Stimulated activated CD8-positive, alpha-beta memory T cell treated with anti-CD3 and anti-CD28 coated beads, Interleukin-15, amount 100 ng/mL, for 4 hours (primary cell): Measurements from ENCODE around the gene FOXN3.

ENCODE experiments used
- DNase-seq, 2 donors: peaks; one replicate each; pipeline ENCODE4 v3.0.0-alpha.2; 2020; ENCODE audit warnings: low read depth in 2 of 2

Gene FOXN3, protein sequence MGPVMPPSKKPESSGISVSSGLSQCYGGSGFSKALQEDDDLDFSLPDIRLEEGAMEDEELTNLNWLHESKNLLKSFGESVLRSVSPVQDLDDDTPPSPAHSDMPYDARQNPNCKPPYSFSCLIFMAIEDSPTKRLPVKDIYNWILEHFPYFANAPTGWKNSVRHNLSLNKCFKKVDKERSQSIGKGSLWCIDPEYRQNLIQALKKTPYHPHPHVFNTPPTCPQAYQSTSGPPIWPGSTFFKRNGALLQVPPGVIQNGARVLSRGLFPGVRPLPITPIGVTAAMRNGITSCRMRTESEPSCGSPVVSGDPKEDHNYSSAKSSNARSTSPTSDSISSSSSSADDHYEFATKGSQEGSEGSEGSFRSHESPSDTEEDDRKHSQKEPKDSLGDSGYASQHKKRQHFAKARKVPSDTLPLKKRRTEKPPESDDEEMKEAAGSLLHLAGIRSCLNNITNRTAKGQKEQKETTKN

GRCh38 chr14:89417091-89417464, at the start of gene FOXN3:
FOXN3 (minus strand) TSS chr14:89417233; CDS start chr14:89412476, 4,757 bp downstream.
- peak; percentile 75 to 82 for DNase-seq

DNA sequence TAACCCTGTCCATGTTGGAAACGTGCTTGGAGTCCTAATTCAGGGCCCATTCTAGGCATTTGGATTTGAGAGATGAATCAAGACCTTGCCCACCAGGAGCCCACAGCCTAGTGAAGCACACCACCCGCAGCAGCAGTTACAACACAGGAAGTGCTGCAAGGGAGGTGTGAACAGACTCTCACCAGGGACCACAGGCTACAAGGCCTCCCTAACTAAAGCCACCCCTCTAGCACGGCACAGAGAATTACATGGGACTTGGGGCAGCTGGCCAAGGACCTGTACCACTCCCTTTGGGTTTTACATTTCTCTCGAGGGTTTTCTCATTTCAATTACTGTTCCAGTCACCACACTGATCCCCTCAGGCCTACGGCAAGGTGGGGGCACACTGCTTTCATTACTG, 49.5 kb upstream of the FOXN3 start:
- DNase-seq = peak; percentile 26 to 37

DNA sequence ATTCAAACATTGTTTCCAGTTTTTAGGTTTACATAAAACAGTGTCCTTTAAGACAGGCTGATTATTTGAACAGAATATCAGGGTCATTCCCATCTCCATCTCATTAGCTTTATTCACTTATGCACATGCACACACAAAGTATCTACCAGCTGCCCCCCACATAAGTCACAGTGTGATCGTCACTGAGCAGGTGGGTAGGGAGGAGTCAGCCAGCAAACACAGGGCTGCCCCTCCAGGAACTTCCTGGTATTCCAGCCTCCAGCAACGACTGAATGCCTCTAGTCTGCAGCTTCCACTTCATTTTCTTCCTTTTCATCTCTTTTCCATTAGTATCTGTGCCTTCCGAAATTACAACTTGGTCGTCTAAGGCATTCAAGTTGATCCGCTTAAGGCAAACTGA, 48.8 kb upstream of the FOXN3 start:
- no peak for DNase-seq

GRCh38 chr14:89461256-89461655, 44.2 kb upstream of the FOXN3 start:
- no peak for DNase-seq

GRCh38 chr14:89458713-89459420, 41.8 kb upstream of the FOXN3 start:
- no peak for DNase-seq

- DNase-seq = no peak
Observed at GRCh38 chr14:89457007-89457406, 40.0 kb upstream of the FOXN3 start.

DNA sequence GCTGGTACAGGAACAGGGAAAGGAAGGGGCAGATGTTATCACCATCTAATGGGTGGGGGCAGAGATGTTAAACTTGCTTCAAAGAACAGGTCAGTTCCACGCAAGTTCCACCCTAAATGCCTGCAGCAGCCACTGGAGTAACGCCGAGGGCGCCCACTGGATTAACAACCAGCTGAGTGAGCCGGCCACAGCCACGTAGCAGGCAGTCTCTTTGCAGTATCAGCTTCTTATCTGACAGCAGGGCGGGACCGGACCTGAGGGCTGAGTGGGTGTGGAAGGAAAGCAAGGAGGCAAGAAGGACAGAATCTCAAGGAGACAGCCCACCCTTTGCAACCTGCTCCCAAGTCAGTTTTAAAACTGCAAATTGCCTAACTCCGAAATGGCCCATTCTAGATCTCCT, 38.4 kb upstream of the FOXN3 start:
- DNase-seq = no peak

DNA sequence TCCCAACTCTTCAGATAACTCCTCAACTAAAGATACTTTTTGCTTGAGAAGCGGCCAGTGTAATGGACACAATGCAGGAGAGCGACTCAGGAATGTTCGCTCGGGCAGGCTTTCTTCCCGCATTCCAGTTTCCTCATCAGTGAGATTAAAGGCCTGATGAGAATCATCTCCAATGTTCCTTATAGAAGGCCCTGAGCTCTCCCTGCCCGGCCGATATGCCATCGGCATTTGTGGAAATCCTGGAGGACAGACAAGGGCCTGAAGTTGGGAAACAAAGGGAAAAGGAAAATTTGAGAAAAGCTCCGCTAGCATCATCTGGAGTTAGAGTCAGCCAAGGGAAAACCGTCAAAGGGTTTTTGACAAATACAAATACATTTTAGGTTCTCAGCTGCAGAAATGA, 38.0 kb upstream of the FOXN3 start:
- no peak for DNase-seq

DNA sequence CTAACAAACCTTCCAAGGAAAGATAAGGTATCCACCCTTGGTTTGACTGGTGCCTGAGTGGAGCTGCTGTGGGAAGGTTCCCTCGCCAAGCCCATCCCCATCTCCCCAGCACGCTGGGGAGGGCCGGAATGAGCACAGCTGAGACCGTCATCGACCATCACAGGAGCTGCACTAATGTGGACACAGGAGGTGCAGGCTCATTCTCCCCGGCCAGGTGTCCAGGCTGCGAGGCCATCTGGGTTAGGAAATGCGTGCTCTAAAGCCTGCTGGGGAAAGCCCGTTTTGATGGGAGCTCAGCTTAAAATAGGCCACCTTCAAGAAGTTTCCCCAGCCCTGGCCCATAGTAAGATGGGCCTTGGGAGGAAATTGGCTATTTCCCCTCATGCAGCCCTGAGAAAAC, 35.2 kb upstream of the FOXN3 start:
- no peak for DNase-seq

DNA sequence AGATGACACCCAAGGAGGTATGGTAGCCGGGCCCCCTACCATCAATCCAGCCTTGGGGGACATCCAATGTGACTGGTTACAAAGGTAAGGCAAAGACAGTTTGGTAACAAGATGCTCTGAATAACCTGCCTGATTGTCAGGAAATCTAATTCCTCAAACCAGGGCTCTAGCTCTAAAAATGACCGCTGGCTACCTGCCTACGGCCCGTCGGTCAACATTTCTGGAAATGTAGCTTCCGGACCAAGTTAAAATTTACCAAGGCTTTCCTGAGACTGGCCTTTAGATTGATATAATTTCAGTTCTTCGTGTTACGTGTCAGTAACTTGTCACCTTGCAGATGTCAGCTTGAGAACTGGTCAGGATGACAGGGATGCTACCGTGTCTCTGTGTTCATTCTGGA, 34.2 kb upstream of the FOXN3 start:
- no peak for DNase-seq

DNA sequence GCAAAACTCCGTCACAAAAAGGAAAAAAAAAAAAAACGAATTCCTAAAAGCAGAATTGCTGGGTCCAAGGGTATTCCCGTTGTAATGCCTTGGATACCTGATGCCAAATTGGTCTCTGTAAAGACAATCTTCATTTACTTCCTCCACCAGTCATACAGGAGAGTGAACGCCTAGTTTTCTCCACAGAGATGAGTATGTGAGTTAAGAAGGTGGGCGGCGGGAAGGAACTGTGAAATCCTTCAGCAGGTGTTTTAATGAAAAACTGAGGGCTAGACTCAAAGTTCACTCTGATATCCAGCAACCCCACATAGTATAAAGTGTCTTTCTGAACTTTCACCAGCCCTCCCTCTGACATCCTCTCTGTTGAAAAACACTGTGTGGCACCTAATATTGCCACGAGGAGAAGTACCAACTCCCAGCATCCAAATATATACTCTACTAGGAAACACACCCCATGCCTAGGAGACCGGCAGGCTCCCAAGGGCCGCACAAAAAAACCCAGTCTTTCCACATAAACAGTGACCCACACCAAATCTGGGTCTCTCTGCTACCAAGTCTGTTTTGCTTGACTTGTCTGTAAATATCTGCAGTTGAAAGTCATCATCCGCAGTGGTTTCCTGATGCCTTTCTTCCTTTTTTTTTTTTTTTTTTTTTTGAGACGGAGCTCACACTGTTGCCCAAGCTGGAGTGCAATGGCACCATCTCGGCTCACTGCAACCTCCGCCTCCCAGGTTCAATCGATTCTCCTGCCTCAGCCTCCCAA, 30.3 kb upstream of the FOXN3 start:
- no peak for DNase-seq

DNA sequence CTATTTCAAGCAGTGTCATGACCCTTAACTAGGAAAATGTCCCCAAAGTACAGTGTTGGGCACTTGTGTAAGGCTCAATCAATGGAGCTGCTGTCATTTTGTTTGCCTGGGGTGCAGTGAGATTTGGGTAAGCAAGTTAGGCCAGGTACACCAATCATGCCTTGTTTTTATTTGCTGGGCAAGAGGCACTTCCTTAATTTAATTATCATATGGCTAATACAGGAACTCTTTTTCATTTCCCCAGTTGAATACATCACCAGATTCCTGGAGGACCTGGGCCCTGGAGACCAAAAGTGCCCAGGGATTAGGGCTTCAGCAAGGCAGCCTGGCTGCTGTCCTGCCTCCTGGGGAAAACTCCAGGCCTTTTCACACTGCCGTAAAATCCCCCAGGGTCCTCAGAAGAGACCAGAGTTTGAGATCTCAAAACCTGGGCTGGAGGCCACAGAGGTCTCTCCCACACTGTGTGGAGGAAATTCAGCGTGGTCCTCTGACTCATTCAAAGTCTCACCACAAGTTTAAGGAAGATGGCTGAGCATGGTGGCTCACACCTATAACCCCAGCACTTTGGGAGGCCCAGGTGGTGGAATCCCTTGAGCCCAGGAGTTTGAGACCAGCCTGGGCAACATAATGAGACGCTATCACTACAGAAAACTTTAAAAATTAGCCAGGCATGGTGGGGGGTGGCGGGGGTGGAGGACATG, 28.4 kb upstream of the FOXN3 start:
- peak in 1 of 2 donors; percentile 41 for DNase-seq

- no peak for DNase-seq
Observed at GRCh38 chr14:89444516-89445125, 27.6 kb upstream of the FOXN3 start.

DNA sequence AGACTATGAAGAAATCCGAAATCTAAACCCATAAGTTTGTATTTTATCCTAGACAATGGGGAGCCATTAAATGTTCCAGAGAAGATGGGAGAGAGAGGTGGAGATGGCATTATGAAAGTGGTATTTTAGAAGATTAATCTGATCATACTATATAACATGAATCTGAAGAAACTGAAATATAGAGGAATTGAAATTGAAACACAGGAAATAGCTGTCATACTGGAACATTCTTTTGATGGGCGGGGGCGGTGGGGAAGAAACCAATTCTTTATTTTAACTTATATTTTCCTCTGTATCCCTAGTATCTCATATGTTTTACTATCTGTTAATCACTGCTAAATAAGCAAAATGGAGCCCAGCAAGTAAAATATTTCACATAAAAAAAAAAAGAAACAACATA, 27.0 kb upstream of the FOXN3 start:
- DNase-seq = no peak

- DNase-seq = no peak
Observed at GRCh38 chr14:89443042-89443629, 26.1 kb upstream of the FOXN3 start.

DNA sequence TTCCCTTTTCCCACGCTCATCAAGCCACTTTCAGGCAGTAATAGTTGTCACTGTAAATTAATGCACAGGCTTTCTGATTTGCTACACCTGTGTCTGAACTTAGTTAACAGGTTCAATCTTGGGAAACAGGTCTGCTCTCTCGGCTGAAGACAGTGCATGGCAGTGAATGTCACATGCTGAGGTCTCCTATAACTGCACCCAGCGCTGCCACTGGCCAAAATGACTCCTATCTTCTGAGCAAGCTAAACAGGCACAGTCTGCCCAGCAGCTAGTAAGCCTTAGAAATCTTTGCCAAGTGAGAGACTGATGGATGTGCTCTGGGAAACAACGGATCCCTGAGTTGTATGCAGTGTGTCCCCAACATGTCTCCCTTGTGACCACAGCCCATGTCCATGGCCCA, 25.2 kb upstream of the FOXN3 start:
- DNase-seq = no peak

GRCh38 chr14:89440986-89441909, 24.2 kb upstream of the FOXN3 start:
- no peak for DNase-seq

GRCh38 chr14:89435892-89436656, 19.0 kb upstream of the FOXN3 start:
- no peak for DNase-seq

- no peak for DNase-seq
Observed at GRCh38 chr14:89435492-89435891, 18.5 kb upstream of the FOXN3 start.
